TTC549 (cell line): ENCODE measurements around the gene SMPD3.

Source experiments
- FAIRE-seq: peaks from 2 replicates; lab custom pipeline; 2012; peaks lifted over from hg19 to GRCh38; lab: Jason Lieb, UNC

The SMPD3 gene

DNA sequence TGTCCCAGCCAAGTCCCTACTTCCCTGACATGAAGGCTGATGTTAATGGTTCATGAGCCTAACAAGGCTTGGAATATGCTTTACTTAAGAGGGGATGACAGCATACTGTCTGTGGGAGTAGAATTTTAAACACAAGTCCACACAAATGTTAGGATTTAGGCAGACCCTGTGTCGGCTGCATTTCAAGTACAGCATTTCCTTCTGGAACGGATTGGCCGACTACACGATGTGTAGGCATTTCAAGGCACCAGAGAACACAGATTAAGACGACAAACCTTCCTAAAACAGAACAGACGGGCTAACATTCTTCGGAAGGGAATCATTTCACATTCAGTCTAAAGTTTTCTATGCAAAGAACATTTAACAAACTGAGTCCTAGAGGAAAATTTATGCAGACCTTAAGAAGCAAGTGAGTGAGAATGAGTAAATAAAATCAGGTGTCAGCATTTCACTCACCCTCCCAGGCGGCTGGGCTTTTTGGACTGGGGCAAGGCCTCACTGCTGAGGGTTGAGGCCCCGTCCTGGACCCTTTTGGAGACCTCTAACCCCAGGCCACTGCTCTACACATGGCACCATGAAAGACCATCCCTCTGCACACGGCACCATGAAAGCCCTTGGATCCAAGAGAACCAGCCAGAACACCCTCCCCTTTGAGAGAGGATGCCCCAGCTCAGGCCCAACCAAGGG is 67.5 kb downstream of the SMPD3 start:
- FAIRE-seq, result no peak

DNA sequence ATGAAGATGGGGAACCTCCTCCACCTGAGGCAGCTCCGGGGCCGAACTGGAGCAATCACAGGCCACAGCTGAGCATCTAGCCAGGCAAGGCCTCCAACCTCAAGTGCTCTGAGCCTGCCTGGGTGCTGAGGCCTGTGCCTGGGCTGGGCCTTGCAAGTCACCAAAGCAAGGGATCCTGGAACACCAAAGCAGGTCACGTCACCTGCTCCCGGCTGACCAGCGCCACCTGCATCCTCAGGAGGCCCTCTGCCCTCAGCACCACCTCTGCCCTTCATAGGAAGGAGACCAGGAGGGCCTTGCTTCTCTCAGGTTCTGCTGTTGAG is 68.0 kb downstream of the SMPD3 start:
- FAIRE-seq, result no peak

DNA sequence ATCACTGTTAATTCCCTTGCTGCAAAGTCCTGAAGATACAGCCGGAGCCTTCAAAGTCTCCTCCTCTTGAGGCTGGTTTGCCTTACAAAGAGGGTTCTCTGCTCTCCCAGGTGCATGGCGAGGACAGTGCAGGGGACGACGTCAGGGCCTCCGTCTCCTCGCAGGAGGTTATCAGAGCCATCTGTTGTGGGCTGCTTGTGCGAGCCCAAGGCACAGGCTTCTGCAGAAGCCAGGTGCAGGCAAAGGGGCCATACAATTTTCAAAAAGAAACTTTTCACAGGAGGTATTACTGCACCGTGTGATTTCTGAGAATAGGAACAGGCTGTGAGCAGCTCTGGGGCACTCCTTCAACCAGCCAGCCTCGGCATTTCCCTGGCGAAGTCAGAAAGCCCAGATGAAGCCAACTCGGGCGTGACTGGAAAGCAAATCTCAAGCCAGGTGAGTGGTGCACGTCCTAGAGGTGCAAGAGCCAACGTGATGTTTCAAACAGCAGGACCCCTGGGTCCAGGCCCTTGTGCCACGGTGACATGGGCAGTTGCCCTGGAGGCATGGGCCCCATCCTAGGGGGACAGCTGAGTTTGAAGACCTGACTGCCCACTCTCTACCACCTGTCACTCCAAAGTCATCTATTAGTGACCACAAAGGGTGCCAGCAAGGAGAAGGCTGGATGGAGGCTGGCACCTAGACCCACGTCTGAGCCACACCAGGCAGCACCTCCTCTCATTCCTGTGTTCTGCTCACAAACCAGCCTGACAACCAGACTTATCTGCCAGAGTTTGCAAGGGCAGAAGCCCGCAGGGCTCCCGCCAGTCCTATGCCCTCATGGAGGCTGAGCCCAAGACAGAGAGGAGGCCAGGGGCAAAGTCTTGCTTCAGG is 68.6 kb downstream of the SMPD3 start:
- FAIRE-seq, result no peak

DNA sequence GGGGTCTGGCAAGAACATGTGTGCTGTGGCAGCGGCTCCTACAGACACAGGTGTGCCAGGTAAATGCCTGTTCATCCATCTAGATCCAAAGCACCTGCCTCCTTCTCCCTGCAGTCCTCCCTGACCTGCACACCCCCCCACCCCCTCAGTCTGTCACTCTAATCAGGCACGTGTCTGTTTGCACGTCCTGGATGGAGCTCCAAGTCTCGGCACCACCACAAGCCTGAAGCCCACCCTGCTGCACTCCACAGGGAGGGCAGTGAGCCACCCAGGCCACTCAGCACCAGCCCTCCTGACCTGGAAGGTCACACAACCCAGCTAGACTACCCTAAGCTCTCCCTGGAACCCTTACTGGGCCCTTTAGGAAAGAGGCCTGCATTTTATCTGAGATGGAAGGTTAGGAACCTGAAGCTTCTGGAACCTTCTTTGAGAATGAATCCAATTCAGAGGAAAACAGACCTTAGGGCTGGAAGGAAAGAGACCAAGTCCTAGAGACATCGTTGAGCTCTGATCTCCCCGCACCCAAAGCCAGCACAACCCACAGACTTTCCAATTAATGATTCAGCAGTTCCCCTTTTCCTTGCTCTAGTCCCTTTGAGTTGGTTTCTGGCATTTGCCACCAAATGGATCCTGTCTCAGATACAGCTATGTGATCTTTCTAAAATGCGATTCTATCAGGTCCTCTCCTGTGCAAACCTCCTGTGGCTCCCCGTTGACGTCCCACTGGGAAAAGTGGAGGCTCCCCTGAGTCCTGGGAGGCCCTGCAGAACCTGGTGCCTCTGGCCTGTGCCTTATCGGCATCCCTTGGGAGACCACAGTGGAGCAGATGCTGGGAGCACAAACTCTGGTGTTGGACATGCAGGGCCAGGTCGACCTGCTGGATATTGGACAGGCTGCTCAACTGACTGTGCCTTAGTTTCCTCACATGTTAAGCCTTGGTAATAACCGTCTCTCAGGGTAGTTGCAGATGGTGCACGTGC is 69.6 kb downstream of the SMPD3 start:
- FAIRE-seq, result no peak

DNA sequence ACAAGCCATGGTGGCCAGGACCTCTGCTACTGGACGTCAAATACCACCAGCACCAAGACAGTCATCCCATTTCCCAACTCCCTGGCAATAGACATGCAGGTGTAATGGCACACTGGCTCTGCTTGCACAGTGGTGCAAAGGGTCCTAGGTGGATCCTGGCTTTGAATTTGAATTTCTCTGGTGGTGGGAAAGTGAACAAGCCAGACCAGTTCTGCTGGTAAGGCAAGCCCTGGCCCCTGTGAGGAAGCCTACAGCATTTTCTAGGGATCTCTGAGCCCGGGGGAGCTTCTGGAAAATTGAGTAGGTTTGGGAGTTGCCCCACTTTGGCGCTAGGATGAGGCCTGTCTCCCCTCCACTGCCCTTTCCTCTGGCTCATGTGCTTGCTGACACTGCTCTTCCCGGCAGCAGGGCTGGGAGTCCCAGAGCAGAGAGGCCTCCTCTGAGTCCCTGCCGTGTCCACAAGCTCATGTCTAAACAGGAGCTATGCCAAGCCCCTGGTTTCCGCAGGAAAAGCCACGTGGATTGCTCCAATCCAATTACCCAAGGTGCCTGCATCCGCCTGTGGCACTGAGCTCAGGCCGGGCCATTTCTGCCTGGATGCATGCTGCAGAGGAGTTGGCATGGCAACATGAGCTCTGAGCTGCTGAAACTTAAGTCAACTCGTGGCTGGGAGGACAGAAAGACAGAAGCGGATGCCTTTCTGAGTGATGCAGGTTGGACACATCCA is 70.5 kb downstream of the SMPD3 start:
- no peak for FAIRE-seq

DNA sequence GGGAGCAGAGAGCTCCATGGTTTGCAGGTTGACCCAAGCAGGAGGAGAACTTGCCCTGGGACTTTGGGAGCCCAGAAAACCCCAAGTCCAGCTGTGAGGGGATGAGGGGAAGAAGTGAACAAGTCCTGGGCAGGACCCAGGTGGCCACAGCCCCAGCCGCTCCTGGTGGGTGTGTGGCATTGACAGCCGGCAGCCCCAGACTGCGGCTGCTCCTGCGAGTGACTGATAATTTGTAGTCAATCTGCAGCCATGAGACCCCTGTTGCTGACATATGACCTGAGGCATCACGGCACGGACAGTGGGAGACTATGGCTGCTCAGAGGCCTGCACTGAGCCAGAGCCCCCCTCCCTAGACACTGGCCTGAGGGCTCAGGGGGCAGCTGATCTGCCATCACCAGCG is 71.1 kb downstream of the SMPD3 start:
- FAIRE-seq, result no peak

DNA sequence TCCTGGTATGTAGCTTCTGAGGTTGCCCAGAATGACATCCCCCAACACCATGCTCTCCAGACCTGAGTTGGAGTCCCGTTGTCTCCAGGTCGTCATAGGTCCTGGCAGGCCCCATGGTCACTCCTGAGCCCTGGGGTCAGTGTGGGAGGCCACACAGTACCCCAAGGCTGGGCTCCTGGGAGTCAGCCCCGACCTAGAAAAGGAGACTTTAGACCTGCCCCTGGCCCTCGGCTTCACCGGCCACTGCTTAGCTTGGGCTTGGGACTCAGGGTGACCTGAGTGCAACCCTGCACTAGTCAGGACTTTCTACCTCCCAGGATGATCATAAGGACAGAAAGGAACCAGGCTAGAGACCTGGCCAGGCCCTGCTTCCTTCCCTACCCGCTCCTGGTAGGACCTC is 71.7 kb downstream of the SMPD3 start:
- no peak for FAIRE-seq

DNA sequence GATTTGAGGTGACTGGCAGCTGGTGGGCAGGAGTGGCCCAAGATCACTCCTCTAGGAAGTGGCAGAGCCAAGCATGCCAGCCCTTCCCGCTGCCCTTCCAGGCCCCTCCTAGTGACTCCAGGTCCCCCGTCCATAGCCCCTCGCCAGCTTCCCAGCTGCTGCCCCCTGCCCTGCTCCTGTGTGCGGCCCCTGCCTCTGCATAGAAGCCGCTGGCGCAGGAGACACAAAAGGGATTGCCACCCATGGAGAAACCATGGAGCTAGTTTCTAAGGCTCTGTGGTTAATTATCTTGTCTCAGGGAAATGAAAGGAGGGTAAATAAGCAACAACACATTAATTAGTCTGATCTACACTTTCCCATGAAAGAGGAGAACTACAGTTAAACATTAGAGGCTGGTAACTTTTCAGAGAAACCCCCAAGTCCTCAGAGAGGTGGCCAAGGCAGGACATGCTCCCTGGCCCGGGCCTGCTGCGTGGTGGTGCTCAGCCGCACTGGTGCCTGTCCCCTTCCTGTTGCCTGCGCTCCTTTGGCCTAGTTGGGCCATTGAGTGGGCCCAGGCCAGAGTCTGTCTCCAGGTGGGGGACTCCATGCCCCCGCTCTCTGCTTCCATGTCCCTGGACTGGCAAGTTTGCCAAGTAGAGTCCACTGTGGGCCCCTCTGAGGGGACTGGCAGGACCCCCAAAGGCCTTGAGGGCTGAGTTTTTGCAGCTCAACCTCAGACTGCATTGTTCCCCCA is 72.3 kb downstream of the SMPD3 start:
- no peak for FAIRE-seq

DNA sequence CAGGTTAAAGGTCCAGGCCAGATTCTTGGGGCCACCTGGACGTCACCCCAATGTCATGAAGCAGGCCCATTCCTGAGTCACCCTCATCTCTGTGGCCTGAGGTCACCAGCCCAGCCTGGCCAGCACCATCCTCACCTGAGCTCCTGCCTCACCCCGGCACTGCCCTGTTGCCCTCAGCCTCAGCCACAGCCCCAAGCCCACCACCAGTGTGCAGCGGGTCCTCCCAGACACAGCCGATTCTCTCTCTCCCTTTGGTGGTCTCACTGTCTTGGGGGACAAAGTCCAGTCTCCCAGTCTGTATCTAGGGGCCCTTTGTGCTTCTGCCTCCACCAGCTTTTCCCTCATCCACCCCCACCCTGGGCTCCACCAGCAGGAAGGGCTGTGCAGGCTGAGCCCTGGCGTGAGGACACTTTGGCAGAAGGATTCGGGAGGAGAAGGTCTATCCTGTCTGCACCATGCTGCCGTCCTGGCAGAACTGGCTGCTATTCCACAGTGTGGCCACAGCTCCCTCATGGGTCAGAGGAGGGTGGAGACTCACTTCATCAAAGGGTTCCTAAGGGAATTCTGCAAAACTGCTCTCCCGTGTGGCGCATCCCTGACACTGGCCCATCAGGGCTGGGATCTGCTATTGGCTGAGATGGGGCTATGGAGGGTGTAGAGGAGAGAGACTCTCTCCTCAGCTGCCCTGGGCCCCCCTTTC is 73.2 kb downstream of the SMPD3 start:
- no peak for FAIRE-seq

DNA sequence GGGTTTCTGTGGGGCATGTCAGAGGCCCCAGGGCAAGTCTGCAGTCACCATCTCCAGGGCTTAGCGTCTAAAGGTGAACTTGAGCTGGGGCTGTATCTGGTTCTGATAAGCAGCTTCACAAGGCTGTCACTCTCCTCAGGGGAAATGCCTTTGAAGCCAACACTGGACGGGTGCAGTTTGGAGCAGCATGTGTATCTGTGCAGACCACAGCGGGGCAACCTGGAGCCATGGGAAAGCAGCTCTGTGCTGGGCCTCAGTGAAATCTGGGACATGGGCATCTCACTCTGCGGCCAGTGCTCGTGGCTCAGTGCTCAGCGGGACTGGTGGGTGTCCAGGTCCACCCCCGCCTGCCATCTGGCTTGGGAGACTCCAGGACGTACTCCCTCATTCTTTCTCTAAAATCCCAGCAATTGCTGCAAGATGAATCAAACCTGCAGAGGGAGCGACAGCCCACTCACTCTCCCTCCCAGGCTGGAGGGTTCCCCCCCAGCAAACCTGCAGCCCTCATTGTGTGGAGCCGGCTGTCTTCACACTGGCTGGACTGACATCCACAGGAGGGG is 74.0 kb downstream of the SMPD3 start:
- no peak for FAIRE-seq

DNA sequence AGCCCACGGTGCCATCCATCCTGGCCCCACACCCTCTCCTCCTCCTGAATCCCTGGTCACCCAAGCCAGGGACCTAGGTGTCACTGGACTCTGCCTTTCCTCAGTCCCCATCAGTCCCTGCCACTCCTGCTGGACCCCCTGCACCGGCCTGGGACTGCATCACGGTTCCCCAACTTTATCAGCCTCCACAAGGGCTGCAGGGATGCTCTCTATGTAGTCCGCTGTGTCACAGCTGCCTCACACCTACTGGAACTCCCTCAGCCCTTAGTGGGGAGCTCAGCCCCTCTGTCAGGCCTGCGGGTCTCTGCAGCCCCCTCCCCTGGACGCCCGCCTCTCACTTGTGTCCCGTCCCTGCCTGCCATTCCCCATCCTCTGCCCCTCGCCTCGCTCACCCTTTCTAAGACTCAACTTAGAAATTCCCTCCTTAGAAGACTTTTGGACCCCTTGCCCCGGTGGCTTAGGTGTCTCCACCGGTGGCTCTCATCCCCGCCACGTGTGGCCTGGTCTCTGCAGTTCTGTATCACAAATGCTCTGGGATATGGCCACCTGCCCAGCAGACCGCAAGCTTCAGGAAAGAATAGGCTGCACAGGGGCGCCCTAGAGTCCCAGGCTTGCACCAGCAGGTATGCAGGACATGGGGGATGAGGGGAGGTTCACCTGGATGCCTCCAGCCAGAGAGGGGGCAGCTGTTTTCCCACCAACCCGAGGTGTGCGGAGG is 74.6 kb downstream of the SMPD3 start:
- no peak for FAIRE-seq

DNA sequence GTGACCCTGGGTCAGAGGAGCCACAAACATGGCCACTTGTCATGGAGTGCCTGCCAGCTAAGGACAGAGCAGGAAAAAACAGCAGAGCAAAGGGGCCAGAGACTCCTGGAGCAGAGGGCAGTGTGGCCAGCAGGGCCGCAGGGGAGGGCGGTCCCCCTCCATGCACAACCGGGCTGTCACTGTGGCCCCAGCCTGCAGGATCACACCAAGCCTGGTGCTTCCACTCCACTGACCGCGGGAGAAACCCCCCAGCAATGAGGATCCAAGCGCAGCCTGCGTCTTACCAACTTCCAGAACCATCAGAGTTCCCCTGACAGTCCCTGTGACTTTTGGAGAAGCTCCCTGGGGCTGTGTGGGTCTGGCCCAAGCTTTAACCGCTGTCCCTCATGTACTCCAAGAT is 75.5 kb downstream of the SMPD3 start:
- FAIRE-seq, result no peak

DNA sequence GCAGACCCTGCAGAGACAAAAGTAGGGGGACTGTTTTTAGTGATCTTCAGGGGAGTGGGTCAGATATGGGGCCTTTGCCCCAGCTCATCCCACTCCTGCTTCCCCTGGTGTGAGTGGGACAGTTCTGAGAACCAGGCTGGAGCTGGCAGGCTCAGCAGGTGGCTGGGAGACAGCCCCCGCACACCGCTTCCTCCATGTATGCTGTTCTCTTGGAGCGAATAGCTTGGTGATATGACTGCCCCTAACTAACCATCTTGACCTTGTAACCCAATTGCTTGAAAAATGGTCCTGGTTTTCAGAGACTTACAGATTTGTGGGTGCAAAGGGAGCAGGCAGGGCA is 76.0 kb downstream of the SMPD3 start:
- FAIRE-seq, result no peak

DNA sequence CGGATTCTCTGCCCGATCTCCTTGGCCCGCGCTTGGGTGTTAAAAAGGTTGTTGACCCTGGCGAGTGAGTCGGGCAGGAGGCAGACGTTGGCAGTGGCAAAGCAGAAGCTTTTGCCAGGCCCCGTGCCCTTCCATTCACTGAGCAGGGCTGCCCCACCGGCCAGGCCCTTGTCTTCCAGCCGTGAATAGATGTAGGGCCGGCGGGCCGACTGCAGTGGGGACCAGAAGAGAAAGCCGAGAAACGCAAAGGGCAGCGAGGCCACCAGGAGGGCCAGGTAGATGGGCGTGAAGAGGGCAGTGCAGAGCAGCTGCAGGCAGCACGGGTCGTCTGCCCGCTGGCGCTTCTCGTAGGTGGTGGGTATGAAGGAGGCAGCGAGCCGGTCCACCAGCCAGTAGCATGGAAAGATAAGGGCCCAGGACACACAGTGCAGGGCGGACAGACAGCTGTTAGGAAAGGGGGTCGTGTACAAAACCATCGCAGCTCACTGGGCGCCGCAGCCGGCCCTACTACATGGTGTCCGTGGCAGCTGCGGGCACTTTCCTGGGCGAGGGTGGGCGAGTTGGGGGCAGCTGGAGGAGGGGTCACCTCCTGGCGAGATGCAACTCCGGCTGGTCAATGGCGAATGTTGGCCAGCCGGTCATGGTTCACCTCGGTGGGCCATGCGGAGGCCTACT is 76.5 kb downstream of the SMPD3 start:
- FAIRE-seq, result no peak

DNA sequence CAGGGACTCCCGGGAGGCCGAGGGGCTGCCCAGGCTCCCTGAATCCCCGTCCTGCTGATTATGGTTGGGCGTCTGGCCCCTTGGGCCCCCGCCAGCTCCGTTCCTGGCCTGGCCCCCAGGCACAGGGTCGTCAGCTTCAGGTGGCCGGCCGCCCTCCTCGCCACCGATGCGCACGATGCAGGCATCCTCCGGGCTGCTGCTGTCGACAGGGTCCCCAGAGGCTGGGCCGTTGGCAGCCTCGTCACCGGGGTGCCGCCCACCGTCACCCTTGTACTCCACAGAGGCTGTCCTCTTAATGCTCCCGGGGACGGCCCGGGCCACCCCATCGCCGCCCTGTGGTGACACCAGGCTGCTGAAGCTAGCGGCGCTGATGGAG is 77.0 kb downstream of the SMPD3 start:
- FAIRE-seq, result no peak

DNA sequence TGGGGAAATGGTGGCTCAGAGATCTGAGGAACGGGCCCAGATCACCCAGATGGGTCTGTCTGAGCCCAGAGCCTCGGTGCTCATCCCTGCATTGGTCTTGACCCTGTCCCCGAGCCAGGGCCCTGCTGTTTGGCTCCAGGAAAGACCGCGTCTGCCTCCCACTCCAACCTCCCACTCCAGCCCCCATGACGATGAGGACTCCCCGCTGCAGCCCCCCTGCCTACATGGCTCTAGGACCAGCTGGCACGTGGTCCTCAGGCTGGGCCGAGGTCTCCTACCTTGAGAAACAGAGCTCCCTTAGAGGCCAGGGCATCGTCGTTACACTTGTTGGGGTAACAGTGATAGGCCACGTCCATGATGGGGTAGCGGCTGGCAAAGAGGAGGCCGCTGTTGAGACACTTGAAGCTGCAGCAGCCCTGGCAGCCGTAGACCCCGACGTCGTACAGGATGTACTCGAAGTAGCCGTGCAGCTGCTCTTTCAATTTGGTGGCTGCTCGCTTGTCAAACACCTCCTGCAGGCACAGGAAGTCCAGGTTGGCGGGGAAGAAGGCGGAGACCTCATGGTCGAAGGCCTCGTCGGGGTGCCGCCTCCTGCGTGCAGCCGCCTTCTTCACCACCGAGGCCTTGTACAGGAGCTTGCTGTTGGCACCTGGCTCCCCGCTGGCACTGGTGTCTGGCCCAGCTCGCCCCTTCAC is 77.6 kb downstream of the SMPD3 start:
- no peak for FAIRE-seq

DNA sequence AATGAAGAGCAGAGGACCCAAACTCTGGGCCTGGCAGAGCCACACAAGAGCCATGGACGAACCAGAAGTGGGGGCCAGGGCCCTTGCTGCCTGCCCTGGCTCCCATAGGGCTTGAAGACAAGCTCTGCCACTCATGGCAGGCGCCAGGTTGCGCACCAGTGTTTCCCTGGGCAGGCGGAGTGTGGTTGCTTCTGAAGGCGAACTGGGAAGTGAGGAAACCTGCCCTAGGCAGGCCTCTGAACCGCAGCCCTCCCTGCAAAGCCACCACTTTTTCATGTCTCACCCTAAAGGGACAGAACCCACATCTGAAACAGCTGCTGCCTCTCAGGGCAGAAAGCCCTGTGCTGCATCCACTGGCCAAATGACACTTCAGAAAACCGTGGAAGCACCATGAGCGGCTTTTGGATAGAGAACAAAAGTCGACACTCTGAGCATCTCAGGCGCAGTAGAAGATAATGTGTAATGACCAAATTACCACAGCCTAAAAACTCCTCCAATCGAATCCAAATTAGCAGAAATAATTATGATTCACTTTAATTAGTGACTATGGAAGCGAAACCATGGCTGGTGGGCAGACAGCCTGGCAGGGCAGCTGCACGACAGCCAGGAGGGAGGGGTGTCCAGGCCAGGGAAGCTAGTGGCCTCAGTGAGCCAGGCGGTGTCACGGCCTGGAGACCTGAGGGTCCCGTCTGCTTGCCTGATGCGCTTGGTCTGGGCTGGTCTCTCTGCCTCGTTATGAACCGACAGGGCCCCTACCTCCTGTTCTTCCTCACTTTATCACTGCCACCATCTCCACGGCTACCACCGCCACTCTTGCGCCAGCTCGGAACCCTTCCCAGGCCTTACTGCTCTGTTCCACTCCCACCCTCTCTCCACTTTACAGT is 78.4 kb downstream of the SMPD3 start:
- FAIRE-seq, result no peak

DNA sequence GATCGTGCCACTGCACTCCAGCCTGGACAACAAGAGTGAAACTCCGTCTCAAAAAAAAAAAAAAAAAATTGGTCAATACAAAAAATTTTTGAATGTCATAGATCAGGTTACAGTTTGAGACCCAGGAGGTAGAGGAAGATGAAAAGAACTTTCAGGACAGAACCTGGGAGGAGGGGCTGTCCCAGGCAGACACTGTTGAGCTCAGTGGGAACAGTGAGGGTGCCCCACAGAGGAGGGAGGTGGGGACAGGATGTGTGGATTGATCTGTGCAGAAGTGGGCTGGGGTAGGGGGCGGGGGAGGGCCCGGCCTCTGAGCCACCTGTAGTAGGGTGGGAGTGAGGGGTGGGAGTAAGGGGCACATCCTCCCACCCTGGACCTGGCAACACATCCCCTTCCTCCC is 79.1 kb downstream of the SMPD3 start:
- FAIRE-seq, result no peak
